Measurements from ENCODE around the gene NRROS.
A peak's percentile ranks its signal among the peaks of the same experiment; 100 is the strongest.

Gene NRROS

DNA sequence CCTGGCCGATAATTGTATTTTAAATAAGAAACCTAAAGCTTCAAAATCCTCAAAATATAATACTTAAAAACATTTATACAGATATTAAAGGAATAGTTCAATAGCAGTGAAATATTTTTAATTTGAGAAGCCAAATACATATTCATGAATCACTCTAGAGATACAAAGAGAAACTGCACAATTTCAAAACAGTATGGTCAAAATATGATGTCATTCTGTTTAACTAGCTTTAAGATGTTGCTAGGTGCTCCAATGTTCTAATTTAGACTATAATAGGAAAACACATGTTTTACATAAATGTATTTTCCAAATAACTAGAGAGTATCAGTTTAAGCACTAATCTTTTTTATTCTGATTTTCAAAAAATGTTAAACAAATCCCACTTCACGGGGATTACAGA lies 10.3 kb upstream of the NRROS start:
- Histone ChIP-seq H3K4me3 (ENCODE audit: low read depth, low read length) (no peak overlapping the region), H3K9me3 (ENCODE audit: severe bottlenecking) (no peaks in the 10 kb centered on the region), H3K27me3 (ENCODE audit: insufficient read depth, low read depth, severe bottlenecking) (no peaks in the 10 kb centered on the region), H3K36me3 (no peaks in the 10 kb centered on the region), H3K27ac (no peak overlapping the region)
- no peak for TF ChIP-seq CTCF (IDR thresholded peaks at IDR 0.05; ENCODE audit: low read depth, low read length)
- no peak for DNase-seq

DNA sequence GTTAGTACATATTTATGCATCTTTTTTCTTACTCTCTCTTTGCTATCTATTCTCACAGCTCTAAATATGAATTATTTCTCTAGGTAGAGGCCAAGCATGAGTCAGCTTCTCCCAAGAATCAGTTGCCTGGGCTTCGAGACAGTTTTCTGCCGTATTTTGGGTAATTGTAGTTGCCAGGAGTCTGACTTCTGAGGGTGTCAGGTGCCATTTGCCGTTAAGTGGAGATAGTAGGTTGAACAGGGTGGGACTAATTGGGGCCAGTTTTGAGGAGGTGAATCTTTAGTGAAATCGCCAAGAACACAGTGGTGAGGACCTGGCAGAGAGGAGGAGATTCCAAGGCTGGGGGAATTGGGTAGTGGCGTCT lies 7.8 kb upstream of the NRROS start:
- no peaks in the 10 kb centered on the region for H3K36me3 ChIP-seq
- peak overlapping the region; percentile 49 for H3K4me3 ChIP-seq (ENCODE audit: low read depth, low read length)
- H3K27me3 ChIP-seq (ENCODE audit: insufficient read depth, low read depth, severe bottlenecking) = no peaks in the 10 kb centered on the region
- no peak for TF ChIP-seq CTCF (IDR thresholded peaks at IDR 0.05; ENCODE audit: low read depth, low read length)
- peak overlapping the region; percentile 81 for H3K27ac ChIP-seq
- DNase-seq = no peak
- no peaks in the 10 kb centered on the region for H3K9me3 ChIP-seq (ENCODE audit: severe bottlenecking)

DNA sequence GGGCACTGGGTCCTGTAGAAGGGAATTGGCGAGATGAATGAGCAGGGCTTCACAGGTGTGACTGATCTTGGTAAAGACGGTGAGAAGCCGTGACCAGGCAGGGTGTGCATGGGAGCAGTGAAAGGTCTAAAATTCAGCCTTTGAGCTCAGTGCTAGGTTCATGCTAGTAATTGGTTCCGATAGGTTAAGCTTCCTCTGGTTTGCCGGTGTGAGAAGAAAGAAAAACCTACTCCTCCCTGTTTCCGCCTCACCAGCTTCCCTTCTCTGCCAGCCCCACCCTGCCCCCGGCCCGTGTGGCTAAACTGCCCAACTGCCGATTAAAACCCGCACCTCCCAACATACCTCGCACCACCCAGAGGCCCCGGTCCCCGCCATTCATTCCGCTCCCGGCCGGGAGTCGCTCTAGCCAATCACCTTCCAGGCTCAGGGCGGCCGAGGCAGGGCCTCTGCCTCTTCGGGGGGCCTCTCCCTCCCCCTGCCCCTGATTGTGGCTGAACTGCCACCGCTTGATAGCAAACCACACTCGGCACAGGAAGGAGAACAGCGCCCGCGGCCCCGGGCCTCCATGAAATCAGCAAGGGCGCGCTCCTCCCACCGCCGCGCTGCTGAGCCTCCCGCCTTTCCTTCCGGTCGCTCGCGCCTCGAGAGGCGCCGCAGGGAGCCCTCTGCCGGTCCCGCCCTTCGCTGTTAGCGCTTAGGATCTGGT lies 7.3 kb upstream of the NRROS start:
- Histone ChIP-seq H3K27ac (peak overlapping the region; percentile 81), H3K4me3 (ENCODE audit: low read depth, low read length) (peak overlapping the region; percentile 49), H3K27me3 (ENCODE audit: insufficient read depth, low read depth, severe bottlenecking) (no peaks in the 10 kb centered on the region), H3K36me3 (no peaks in the 10 kb centered on the region), H3K9me3 (ENCODE audit: severe bottlenecking) (no peaks in the 10 kb centered on the region)
- DNase-seq = peak; percentile 82
- peak; percentile 24; the same call in 1 of the 2 replicates for TF ChIP-seq CTCF (IDR thresholded peaks at IDR 0.05; ENCODE audit: low read depth, low read length)

GRCh38 chr3:196633555-196634151 lies 5.8 kb upstream of the NRROS start:
- Histone ChIP-seq H3K36me3 (no peaks in the 10 kb centered on the region), H3K27ac (no peak overlapping the region), H3K9me3 (ENCODE audit: severe bottlenecking) (no peaks in the 10 kb centered on the region), H3K27me3 (ENCODE audit: insufficient read depth, low read depth, severe bottlenecking) (no peaks in the 10 kb centered on the region), H3K4me3 (ENCODE audit: low read depth, low read length) (no peak overlapping the region)
- no peak for DNase-seq
- no peak for TF ChIP-seq CTCF (IDR thresholded peaks at IDR 0.05; ENCODE audit: low read depth, low read length)

- H3K4me3 ChIP-seq (ENCODE audit: low read depth, low read length) = no peak overlapping the region
These were observed 5.3 kb upstream of the NRROS start for GRCh38 chr3:196634224-196634623.

More at GRCh38 chr3:196634224-196634623, 5.3 kb upstream of the NRROS start:
- Histone ChIP-seq H3K27ac (no peak overlapping the region), H3K36me3 (no peaks in the 10 kb centered on the region), H3K9me3 (ENCODE audit: severe bottlenecking) (no peaks in the 10 kb centered on the region), H3K27me3 (ENCODE audit: insufficient read depth, low read depth, severe bottlenecking) (no peaks in the 10 kb centered on the region)
- no peak for TF ChIP-seq CTCF (IDR thresholded peaks at IDR 0.05; ENCODE audit: low read depth, low read length)
- no peak for DNase-seq

Measured in WERI-Rb-1 (cell line).